ENCODE data around the gene POLDIP2.

The POLDIP2 gene

GRCh38 chr17:28390141-28390540 lies 32.8 kb upstream of the POLDIP2 start:
- DNase-seq = no peak

- no peak for DNase-seq
These were observed 30.8 kb upstream of the POLDIP2 start for GRCh38 chr17:28388106-28388505.

- no peak for DNase-seq
These were observed 29.1 kb upstream of the POLDIP2 start for GRCh38 chr17:28386391-28386790.

GRCh38 chr17:28385406-28385805 lies 28.1 kb upstream of the POLDIP2 start:
- no peak for DNase-seq

GRCh38 chr17:28385037-28385400 lies 27.7 kb upstream of the POLDIP2 start:
- DNase-seq = no peak

- DNase-seq = peak; percentile 82
These were observed 27.1 kb upstream of the POLDIP2 start for GRCh38 chr17:28384281-28385036.

GRCh38 chr17:28381141-28381825 lies 24.0 kb upstream of the POLDIP2 start:
- DNase-seq = peak; percentile 85

GRCh38 chr17:28379814-28380801 lies 22.8 kb upstream of the POLDIP2 start:
- DNase-seq = peak; percentile 33

GRCh38 chr17:28372945-28373274 lies 15.6 kb upstream of the POLDIP2 start:
- DNase-seq = peak; percentile 66

- DNase-seq = peak; percentile 70
These were observed 15.0 kb upstream of the POLDIP2 start for GRCh38 chr17:28372203-28372944.

GRCh38 chr17:28371245-28372202 lies 14.2 kb upstream of the POLDIP2 start, which contains the start of gene SARM1:
Gene SARM1, plus strand, starts transcription at chr17:28371694. Its CDS starts 339 bp downstream, at chr17:28372033.
- peak; percentile 98 for DNase-seq

GRCh38 chr17:28370744-28371103 lies 13.4 kb upstream of the POLDIP2 start:
- DNase-seq = no peak

GRCh38 chr17:28370035-28370743 lies 12.9 kb upstream of the POLDIP2 start, which contains the start of gene VTN:
Gene VTN, minus strand, starts transcription at chr17:28370307. Its CDS starts 104 bp downstream, at chr17:28370203.
- DNase-seq = peak; percentile 27

- no peak for DNase-seq
These were observed 12.3 kb upstream of the POLDIP2 start for GRCh38 chr17:28369684-28370034.

GRCh38 chr17:28368915-28369683 lies 11.8 kb upstream of the POLDIP2 start:
- DNase-seq = no peak

GRCh38 chr17:28368306-28368831 lies 11.0 kb upstream of the POLDIP2 start:
- DNase-seq = no peak

GRCh38 chr17:28367641-28368305 lies 10.4 kb upstream of the POLDIP2 start:
- DNase-seq = no peak

- DNase-seq = no peak
These were observed 9.3 kb upstream of the POLDIP2 start for GRCh38 chr17:28366605-28367004.

- no peak for DNase-seq
These were observed 8.2 kb upstream of the POLDIP2 start for GRCh38 chr17:28365487-28365886.

Measured in NCI-H69 (cell line).